CD14-positive monocyte (primary cell): ENCODE measurements around the gene FCRLA. TPM values are rescaled to one million over a fixed set of nuclear protein-coding genes. Genes with fewer than 3 reads are reported as not detected.

ENCODE experiments used
- DNase-seq, 3 donors: peaks; one replicate each; pipeline ENCODE4 v3.0.0-alpha.2; 2011 to 2022
- H2AFZ ChIP-seq: 2 replicates; pipeline ENCODE4 v1.6.0; 2012; ENCODE audit warnings: mild to moderate bottlenecking, low read depth, low read length, inconsistent platforms; ENCODE audit not compliant: insufficient read depth, poor library complexity, severe bottlenecking
- H3K27ac ChIP-seq, 2 donors: 1 replicate in 1 of 2; 2 replicates in 1 of 2; pipeline ENCODE4 v1.5.1; 2012 to 2013; ENCODE audit warnings: low read length in 2 of 2, control low read depth in 1 of 2, inconsistent platforms in 1 of 2, low read depth in 1 of 2, mild to moderate bottlenecking in 1 of 2
- H3K27me3 ChIP-seq, 2 donors: one replicate each; pipeline versions ENCODE4 v1.6.0 to v1.6.1; 2011 to 2013; ENCODE audit warnings: low read length in 2 of 2; ENCODE audit not compliant: control insufficient read depth in 2 of 2, insufficient read depth in 2 of 2
- H3K36me3 ChIP-seq, 2 donors: replicated peaks in 1 of 2; 1 replicate in 1 of 2; 2 replicates in 1 of 2; pipeline versions ENCODE4 v1.5.1 to v1.6.1; 2012 to 2013; ENCODE audit warnings: low read length in 2 of 2, control low read depth in 1 of 2, inconsistent platforms in 1 of 2, mild to moderate bottlenecking in 1 of 2; ENCODE audit not compliant: insufficient read depth in 2 of 2, control insufficient read depth in 1 of 2
- H3K4me1 ChIP-seq, 2 donors: 1 replicate in 1 of 2; 2 replicates in 1 of 2; pipeline versions ENCODE4 v1.5.1 to v1.6.1; 2012 to 2013; ENCODE audit warnings: low read length in 2 of 2, control low read depth in 1 of 2, inconsistent platforms in 1 of 2, mild to moderate bottlenecking in 1 of 2, moderate library complexity in 1 of 2; ENCODE audit not compliant: insufficient read depth in 2 of 2, control insufficient read depth in 1 of 2
- H3K4me2 ChIP-seq: replicated peaks from 2 replicates; pipeline ENCODE3; 2012; ENCODE audit warnings: low read length, moderate library complexity, mild to moderate bottlenecking; ENCODE audit not compliant: poor library complexity, severe bottlenecking; ENCODE audit errors: extremely low read depth
- H3K4me3 ChIP-seq, 3 experiments: fragments of 200-600 bp in 1 of 3; sonication (generic) in 1 of 3; replicated peaks in 1 of 3; 1 replicate in 2 of 3; 2 replicates in 1 of 3; pipeline ENCODE4 v1.5.1; 2011 to 2013; ENCODE audit warnings: low read length in 3 of 3, mild to moderate bottlenecking in 3 of 3, control low read depth in 2 of 3, low read depth in 2 of 3, inconsistent platforms in 1 of 3, moderate library complexity in 1 of 3
- H3K79me2 ChIP-seq: 2 replicates; pipeline ENCODE4 v1.6.0; 2012; ENCODE audit warnings: mild to moderate bottlenecking, control low read depth, inconsistent platforms, low read length, moderate library complexity; ENCODE audit not compliant: insufficient read depth
- H3K9ac ChIP-seq: 2 replicates; pipeline ENCODE4 v1.6.0; 2017; ENCODE audit warnings: low read length, mild to moderate bottlenecking; ENCODE audit not compliant: insufficient read depth, poor library complexity, severe bottlenecking
- H3K9me3 ChIP-seq, 2 donors: replicated peaks in 1 of 2; 1 replicate in 1 of 2; 2 replicates in 1 of 2; pipeline versions ENCODE4 v1.5.1 to v1.6.1; 2012 to 2013; ENCODE audit warnings: low read length in 2 of 2, control low read depth in 1 of 2; ENCODE audit not compliant: control insufficient read depth in 1 of 2, insufficient read depth in 1 of 2
- H4K20me1 ChIP-seq: 2 replicates; pipeline ENCODE4 v1.6.0; 2012; ENCODE audit warnings: mild to moderate bottlenecking, low read length, control low read depth, moderate library complexity; ENCODE audit not compliant: insufficient read depth
- H3K27ac Mint-ChIP-seq, 7 donors: one replicate each; pipeline ENCODE4 v1.8.0; 2020; ENCODE audit warnings: mild to moderate bottlenecking in 7 of 7, mixed read lengths in 7 of 7, moderate library complexity in 6 of 7, inconsistent platforms in 2 of 7
- H3K27me3 Mint-ChIP-seq, 3 donors: one replicate each; pipeline ENCODE4 v1.8.0; 2021 to 2022; ENCODE audit warnings: low read depth in 3 of 3, mild to moderate bottlenecking in 3 of 3, mixed read lengths in 3 of 3, moderate library complexity in 3 of 3, inconsistent platforms in 1 of 3
- H3K36me3 Mint-ChIP-seq, 2 donors: one replicate each; pipeline ENCODE4 v1.8.0; 2020; ENCODE audit warnings: mixed read lengths in 2 of 2, inconsistent platforms in 1 of 2, mild to moderate bottlenecking in 1 of 2
- H3K4me1 Mint-ChIP-seq: one replicate; pipeline ENCODE4 v1.8.0; 2020; ENCODE audit warnings: mild to moderate bottlenecking, mixed read lengths
- H3K4me3 Mint-ChIP-seq, 2 donors: one replicate each; pipeline ENCODE4 v1.8.0; 2020; ENCODE audit warnings: mild to moderate bottlenecking in 2 of 2, mixed read lengths in 2 of 2, moderate library complexity in 1 of 2
- H3K9me3 Mint-ChIP-seq, 7 donors: one replicate each; pipeline ENCODE4 v1.8.0; 2020 to 2022; ENCODE audit warnings: mixed read lengths in 7 of 7, mild to moderate bottlenecking in 6 of 7, moderate library complexity in 6 of 7, inconsistent platforms in 2 of 7
- CTCF ChIP-seq: fragments of 200-600 bp; IDR thresholded peaks from one replicate; pipeline ENCODE4 v1.8.0; 2022; ENCODE audit warnings: antibody characterized with exemption, mild to moderate bottlenecking
- WGBS: methylation state at CpG from one replicate; pipeline ENCODE4 v1.1.5; 2013; ENCODE audit warnings: missing lambda C conversion rate; ENCODE audit not compliant: insufficient coverage; 5-methylcytosine and 5-hydroxymethylcytosine counted together
- intact Hi-C, 2 donors: fragments of 100-400 bp; cut with micrococcal nuclease; formaldehyde crosslinking; loops; one replicate each; pipeline versions ENCODE4 v1.15.0 to v1.15.1; 2023
- polyA plus RNA-seq, 3 donors: library from polyadenylated mRNA; depleted of rRNA in 1 of 3; unstranded in 2 of 3; stranded (reverse) in 1 of 3; fragments of 300-500 nt in 2 of 3; fragments of >200 nt in 1 of 3; fragmentation: Illumina TruSeq in 2 of 3; gene quantifications; 1 replicate in 2 of 3; 2 replicates in 1 of 3; pipeline ENCODE4 v1.2.3, GENCODE V29; 2012 to 2021

FCRLA gene
- polyA plus RNA-seq, 3 donors, result 0.28 to 0.51 (median 0.39) TPM

- TF ChIP-seq CTCF, result no peak
- intact Hi-C loops, result no loop called here
- Histone ChIP-seq H3K4me2 (peak overlapping the region; percentile 56), H3K27ac (no peak overlapping the region), H3K4me3 (peak overlapping the region in 1 of 3 experiments; percentile 31), H3K27me3 (peaks cover 63 to 81% of the 10 kb centered on the region in 2 donors), H3K79me2 (no peaks in the 10 kb centered on the region), H2AFZ (no peak overlapping the region), H3K36me3 (no peaks in the 10 kb centered on the region), H3K9ac (no peak overlapping the region), H4K20me1 (no peaks in the 10 kb centered on the region), H3K9me3 (no peaks in the 10 kb centered on the region), H3K4me1 (peaks cover 42 to 52% of the 10 kb centered on the region in 2 donors)
- WGBS, result 83% methylated on average over 1 of the region's 1 CpG
- DNase-seq, result no peak
- H3K36me3 Mint-ChIP-seq, result peaks cover 2 to 18% of the 10 kb centered on the region in 2 donors
- peaks cover 43% of the 10 kb centered on the region for H3K4me1 Mint-ChIP-seq
- H3K27me3 Mint-ChIP-seq, result peaks cover 61 to 89% (median 80%) of the 10 kb centered on the region in 3 donors
- H3K9me3 Mint-ChIP-seq, result peaks cover 0 to 4% (median 0%) of the 10 kb centered on the region in 7 donors
- peak overlapping the region in 1 of 2 donors; percentile 66 for H3K4me3 Mint-ChIP-seq
- peak overlapping the region in 3 of 7 donors; percentile 79 to 86 (median 85) for H3K27ac Mint-ChIP-seq
Measured at GRCh38 chr1:161719325-161719611, 12.2 kb downstream of the FCRLA start.

- Mint-ChIP-seq H3K27ac (no peak overlapping the region), H3K27me3 (peaks cover 71 to 91% (median 81%) of the 10 kb centered on the region in 3 donors), H3K9me3 (peaks cover 2 to 9% (median 4%) of the 10 kb centered on the region in 7 donors), H3K4me1 (peaks cover 43% of the 10 kb centered on the region), H3K4me3 (peak overlapping the region in 1 of 2 donors; percentile 66), H3K36me3 (peaks cover 2 to 18% of the 10 kb centered on the region in 2 donors)
- intact Hi-C loops, result no loop called here
- no peak overlapping the region for H3K4me2 ChIP-seq
- no peak overlapping the region for H3K4me3 ChIP-seq
- H4K20me1 ChIP-seq, result no peaks in the 10 kb centered on the region
- peaks cover 42 to 52% of the 10 kb centered on the region in 2 donors for H3K4me1 ChIP-seq
- no CpG with 5 or more reads among the region's 1 CpG for WGBS
- no peaks in the 10 kb centered on the region for H3K36me3 ChIP-seq
- H2AFZ ChIP-seq, result no peak overlapping the region
- H3K9me3 ChIP-seq, result no peaks in the 10 kb centered on the region
- no peaks in the 10 kb centered on the region for H3K79me2 ChIP-seq
- H3K27me3 ChIP-seq, result peaks cover 61 to 81% of the 10 kb centered on the region in 2 donors
- no peak overlapping the region for H3K27ac ChIP-seq
- TF ChIP-seq CTCF, result no peak
- H3K9ac ChIP-seq, result no peak overlapping the region
- DNase-seq, result no peak
Measured at GRCh38 chr1:161720422-161720821, 13.4 kb downstream of the FCRLA start.
